DMS79 treated with DMSO at 0.1 percent for 48 hours (cell line): ENCODE results near the gene GFRA3.
"Not testable (repeated sequence)": the region's sequence is repeated elsewhere in the genome, so short reads cannot be mapped to it uniquely, and the experiment has no call there.

Experiments
- DNase-seq: peaks from one replicate; lab custom pipeline; 2025; lab: John Stamatoyannopoulos, UW

The GFRA3 gene, protein sequence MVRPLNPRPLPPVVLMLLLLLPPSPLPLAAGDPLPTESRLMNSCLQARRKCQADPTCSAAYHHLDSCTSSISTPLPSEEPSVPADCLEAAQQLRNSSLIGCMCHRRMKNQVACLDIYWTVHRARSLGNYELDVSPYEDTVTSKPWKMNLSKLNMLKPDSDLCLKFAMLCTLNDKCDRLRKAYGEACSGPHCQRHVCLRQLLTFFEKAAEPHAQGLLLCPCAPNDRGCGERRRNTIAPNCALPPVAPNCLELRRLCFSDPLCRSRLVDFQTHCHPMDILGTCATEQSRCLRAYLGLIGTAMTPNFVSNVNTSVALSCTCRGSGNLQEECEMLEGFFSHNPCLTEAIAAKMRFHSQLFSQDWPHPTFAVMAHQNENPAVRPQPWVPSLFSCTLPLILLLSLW

GRCh38 chr5:138274189-138274853, at the start of gene GFRA3:
Gene GFRA3, minus strand, starts transcription at chr5:138274621. Its CDS starts 197 bp downstream, at chr5:138274424.
- peak; percentile 5 for DNase-seq

DNA sequence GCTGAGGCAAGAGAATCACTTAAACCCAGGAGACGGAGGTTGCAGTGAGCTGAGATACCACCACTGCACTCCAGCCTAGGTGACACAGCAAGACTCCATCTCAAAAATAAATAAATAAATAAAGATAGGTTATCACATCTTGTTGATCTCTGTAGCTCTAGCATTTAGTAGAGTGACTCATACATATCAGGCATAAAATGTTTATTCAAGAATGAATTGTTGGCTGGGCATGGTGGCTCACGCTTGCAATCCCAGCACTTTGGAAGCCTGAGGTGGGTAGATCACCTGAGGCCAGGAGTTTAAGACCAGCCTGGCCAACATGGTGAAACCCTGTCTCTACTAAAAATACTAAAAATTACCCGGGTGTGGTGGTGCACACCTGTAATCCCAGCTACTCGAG, 43.8 kb upstream of the GFRA3 start:
- not testable (repeated sequence) for DNase-seq

DNA sequence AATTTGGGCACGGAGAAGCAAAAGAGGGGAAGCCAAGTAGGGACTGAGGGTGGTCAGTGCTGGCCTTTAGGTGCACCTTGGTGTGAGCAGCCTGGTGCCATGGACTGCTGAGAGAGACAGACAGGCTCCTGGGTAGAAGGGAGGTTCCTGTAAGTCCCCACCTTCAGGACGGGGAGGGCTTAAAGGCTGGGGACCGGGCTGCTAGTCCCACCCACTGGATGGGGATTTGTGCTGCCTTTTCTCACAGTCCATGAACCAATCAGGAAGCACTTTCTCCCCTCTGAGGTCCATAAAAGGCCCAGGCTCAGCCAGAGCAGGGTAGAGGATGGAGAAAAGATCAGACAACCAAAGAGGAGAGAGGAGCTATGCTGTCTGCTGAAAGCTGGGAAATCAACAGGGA, 41.9 kb upstream of the GFRA3 start:
- no peak for DNase-seq

DNA sequence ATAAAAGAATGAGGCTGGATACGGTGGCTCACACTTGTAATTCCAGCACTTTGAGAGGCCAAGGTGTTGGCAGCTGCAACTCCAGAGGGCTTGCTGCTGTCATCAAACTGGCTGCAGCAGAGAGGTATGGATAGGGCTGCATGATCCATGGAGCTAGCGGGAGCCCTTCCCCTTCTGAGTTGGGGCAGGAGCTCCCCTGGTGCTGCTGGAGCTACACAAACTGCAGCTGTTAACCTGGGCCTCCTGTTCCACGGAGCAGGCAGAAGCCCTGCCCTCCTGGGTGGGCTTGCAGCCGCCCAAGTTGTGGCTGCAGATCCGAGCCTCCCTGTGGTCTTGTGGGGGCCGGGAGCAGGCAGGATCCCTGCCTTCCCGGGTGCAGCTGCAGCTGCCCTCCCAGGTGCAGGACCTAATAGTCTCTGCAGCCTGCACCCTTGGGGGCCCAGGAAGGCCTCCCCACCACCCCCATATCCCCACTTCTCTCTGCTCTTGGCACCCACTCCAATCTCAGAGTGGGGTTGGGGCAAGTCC, 41.4 kb upstream of the GFRA3 start:
- no peak for DNase-seq

DNA sequence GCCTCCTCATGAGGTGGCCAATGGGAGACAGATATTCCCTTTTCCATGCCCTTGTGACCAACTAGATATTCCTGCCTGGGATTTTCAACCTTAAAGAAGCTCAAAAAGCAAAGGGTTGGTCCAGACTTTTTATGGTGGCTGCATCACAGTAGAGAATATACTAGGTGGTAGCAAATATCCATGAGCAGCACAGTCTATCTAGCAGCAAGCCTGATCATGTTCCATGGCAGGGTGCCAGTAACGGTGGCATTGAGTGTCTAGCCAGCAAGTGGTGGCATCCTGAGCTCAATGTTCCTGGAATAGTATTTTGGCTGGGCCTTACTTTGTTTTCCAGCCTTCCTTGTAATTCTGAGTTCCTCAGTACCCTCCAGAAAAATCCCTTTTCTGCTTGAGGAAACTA, 31.4 kb upstream of the GFRA3 start:
- peak; percentile 37 for DNase-seq

DNA sequence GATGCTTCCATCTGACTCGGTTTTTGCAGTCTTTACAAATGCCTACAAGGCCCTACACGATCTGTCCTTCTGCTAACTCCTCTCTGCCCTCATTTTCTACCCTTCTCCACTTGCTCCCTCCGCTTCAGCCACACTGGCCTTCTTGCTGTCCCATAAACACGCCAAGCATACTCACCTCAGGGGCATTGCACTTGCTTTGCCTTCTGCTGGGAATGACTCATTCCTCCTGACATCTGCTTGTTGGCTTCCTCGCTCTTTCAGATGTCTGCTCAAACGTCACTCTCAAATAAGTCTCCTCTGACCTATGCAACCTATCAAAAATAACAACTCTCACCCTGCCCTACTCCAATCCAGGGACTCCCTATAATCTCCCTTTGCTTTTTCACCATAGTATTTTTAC, 29.0 kb upstream of the GFRA3 start:
- no peak for DNase-seq

- DNase-seq, result no peak
These were observed 14.9 kb upstream of the GFRA3 start for GRCh38 chr5:138289296-138289695.

GRCh38 chr5:138287246-138287645, 12.8 kb upstream of the GFRA3 start:
- no peak for DNase-seq

DNA sequence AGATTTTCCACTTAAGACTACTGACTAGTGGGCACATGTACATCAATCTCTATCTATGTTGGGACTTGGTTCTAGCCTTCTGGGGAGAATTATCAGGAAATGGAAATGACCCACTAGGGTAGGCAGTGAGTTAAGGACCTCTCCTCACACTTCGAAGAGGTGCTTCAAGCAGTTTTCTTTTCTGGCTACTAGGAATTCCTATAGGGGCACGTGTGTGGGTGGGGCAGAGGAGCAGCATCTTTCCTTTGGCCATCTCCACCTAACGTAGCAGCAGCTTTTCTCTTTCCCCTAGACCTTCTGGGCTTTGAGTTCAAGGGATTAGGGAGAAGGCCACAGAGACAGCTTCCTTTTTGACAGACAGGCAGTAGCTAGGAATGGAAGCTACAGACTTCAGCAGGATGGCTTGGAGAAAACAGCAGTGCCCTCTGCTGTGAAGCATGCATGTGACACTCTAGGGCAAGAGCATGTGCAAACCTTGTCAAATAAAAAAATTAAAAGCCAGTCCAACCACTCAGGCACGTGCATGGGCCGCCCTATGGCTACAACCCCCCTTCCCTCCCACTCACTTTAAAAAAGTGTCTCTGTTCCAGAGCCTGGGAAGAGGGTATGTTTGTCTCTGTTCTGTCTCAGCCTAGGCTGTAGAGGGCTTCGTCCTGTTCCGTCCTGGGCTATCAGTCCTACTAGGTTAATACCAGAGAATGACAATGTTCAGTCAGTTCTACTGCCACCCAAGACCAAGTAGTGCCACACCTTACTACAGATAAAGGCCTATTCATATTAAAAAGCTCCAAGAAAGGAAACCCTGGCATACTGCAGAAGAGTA, 8.7 kb upstream of the GFRA3 start:
- no peak for DNase-seq

GRCh38 chr5:138280915-138281314, 6.5 kb upstream of the GFRA3 start:
- DNase-seq, result no peak

DNA sequence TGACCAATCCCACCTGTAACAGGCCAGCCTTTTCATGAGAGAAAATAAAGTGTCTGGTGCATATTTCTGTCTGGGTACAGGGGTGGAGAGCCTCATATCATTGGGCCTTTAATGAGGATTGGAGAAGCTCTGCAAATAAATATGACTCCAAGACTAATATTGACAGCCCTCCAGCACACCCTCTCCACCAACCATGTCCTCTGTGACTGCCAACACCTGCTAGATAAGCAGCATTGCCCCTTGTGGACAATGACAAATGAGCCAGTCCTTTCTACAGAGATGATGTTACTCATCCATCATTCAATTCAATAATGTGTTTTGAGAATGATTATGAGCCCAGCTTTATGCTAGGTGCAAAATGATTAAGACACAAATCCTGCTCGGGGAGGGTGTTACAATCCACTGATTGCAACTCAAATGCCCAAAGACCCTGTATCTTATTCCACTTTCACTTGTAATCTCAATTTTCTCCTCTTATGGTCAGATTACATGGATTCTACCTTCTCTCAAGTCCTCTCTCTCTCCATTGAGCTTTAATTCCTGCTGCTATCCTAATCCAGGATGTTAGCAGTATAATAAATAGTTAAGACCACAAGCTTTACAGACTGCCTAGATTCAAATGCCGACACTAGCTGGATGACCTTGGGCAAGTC, 2.1 kb upstream of the GFRA3 start:
- DNase-seq, result no peak

DNA sequence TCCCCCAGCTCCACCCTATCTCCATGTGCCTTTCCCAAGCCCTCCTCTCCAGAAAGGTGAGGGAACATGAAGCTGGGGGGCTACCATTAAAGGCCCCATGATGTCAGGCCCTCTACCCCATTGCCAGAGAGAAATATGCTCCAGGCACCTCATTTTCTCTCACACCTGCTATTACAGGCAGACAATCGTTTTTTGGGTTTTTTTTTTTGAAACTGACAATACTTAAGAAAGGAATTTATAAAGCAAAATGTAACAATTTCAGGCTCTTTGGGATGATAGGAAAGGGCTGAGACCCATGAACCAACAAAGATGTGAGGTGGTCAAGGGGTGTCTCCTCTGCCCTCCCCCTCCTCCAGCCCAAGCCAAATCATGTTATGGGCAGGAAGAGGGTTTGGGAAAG, 1.5 kb upstream of the GFRA3 start:
- no peak for DNase-seq

- peak; percentile 1 for DNase-seq
These were observed 960 bp upstream of the GFRA3 start for GRCh38 chr5:138275379-138275782.

- DNase-seq, result no peak
These were observed 610 bp downstream of the GFRA3 start for GRCh38 chr5:138273834-138274188.

DNA sequence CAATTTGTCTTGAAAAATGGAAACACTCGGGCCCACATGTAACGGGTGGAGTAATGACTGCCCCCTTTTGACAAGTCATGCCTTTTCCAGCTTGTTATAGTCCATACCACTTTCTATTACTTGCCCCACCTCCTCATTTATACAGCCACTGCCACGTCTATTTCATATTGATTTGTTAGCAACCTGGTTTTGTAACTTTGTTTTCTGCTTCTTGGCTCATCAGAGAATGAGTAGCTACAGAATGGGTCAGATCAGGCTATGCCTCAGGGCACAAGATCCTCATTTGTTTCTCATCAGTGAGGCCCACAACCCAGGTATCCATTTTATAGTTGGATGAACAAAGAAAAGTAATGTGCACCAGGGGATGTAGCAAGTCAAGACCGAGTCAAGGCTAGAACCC, 1.7 kb downstream of the GFRA3 start:
- no peak for DNase-seq

DNA sequence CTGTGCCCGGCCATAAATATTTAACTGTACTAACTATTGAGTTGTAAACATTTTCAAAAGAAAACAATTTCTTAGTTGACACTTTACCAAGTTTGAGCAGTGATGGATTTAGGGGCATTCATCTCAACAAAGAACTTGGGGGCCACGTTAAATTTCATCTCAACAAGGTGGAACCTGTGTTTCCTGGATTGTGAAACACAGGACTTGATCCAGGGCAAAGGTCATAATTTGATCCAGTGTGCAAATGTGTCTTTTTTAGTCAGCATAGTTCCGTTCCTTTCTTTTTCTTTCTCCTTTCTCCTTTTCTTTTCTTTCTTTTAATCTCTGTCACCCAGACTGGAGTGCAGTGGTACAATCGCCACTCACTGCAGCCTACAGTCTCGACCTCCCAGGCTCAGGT, 3.1 kb downstream of the GFRA3 start:
- DNase-seq, result no peak

- DNase-seq, result no peak
These were observed 10.2 kb downstream of the GFRA3 start for GRCh38 chr5:138264183-138264582.

- no peak for DNase-seq
These were observed 10.8 kb downstream of the GFRA3 start for GRCh38 chr5:138263581-138263980.

GRCh38 chr5:138258704-138259292, 15.6 kb downstream of the GFRA3 start:
- no peak for DNase-seq

DNA sequence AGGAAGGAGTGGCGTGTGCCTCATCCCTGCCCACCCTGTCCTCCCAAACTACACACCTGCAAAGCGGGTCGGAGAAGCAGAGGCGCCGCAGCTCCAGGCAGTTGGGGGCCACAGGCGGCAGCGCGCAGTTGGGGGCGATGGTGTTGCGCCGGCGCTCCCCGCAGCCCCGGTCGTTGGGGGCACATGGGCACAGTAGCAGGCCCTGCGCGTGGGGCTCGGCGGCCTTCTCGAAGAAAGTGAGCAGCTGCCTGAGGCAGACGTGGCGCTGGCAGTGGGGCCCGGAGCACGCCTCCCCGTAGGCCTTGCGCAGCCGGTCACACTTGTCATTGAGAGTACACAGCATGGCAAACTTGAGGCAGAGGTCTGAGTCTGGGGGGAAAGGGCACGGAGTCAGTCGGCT, 16.8 kb downstream of the GFRA3 start:
- no peak for DNase-seq

DNA sequence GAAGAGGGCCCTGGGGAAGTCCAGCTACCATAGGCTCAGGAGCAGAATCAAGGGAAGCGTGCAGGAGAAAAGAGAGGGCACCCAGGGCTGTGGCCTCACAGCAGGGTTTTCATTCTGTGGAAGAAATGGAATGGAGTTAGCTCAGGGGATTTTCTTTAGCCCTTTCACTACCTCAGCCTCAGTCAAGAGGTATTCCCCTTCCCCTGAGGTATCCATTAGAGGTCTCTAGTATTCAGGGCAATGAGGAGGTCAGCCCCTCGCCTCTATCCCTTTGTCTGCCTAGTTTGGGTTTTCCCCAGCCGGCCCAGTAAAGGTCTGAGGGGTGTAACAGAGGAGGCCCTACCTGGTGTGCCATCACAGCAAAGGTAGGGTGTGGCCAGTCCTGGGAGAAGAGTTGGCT, 21.5 kb downstream of the GFRA3 start:
- no peak for DNase-seq

DNA sequence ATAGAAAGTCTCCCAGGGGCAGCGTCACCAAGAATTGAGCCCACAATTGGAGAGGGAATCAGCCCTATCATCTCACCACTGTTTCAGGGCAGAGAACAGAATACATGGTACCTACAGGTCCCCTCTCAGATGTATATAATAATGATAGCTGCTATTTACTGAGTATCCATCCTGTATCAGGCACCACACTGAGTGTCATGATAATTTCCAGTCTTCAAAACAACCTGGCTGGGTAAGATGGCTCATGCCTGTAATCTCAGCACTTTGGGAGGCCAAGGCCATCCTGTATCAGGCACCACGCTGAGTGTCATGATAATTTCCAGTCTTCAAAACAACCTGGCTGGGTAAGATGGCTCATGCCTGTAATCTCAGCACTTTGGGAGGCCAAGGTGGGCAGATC, 26.6 kb downstream of the GFRA3 start:
- not testable (repeated sequence) for DNase-seq
